Smooth muscle cell (in vitro differentiated cells): Measurements from ENCODE around the gene SPRED2. TPM values are rescaled to one million over a fixed set of nuclear protein-coding genes. Genes with fewer than 3 reads are reported as not detected.
A peak's percentile ranks its signal among the peaks of the same experiment; 100 is the strongest.

Experiments
- DNase-seq: peaks from one replicate; lab custom pipeline; 2025; ENCODE audit not compliant: unreplicated experiment; lab: John Stamatoyannopoulos, UW
- H2AFZ ChIP-seq: fragments of 200-600 bp; sonication (generic); 2 replicates; pipeline ENCODE4 v1.6.0; 2016; ENCODE audit warnings: antibody characterized with exemption, low read depth, mild to moderate bottlenecking
- H3F3A ChIP-seq: fragments of 200-600 bp; sonication (generic); 2 replicates; pipeline ENCODE4 v1.6.0; 2017; ENCODE audit warnings: antibody characterized with exemption, low read depth
- H3K27ac ChIP-seq: fragments of 200-600 bp; sonication (generic); 2 replicates; pipeline ENCODE4 v1.5.1; 2016; ENCODE audit warnings: low read depth, mild to moderate bottlenecking
- H3K27me3 ChIP-seq: fragments of 200-600 bp; sonication (generic); 2 replicates; pipeline ENCODE4 v1.6.1; 2016; ENCODE audit warnings: low read depth, mild to moderate bottlenecking
- H3K36me3 ChIP-seq: fragments of 200-600 bp; sonication (generic); 2 replicates; pipeline ENCODE4 v1.5.1; 2016; ENCODE audit warnings: low read depth
- H3K4me1 ChIP-seq: fragments of 200-600 bp; sonication (generic); 2 replicates; pipeline ENCODE4 v1.5.1; 2016; ENCODE audit warnings: low read depth
- H3K4me2 ChIP-seq: fragments of 200-600 bp; sonication (generic); 2 replicates; pipeline ENCODE4 v1.6.0; 2016; ENCODE audit warnings: mild to moderate bottlenecking
- H3K4me3 ChIP-seq: fragments of 200-600 bp; sonication (generic); 2 replicates; pipeline ENCODE4 v1.5.1; 2016; ENCODE audit warnings: mild to moderate bottlenecking
- H3K79me2 ChIP-seq: fragments of 200-600 bp; sonication (generic); 2 replicates; pipeline ENCODE4 v1.6.0; 2016; ENCODE audit warnings: low read depth, mild to moderate bottlenecking
- H3K9ac ChIP-seq: fragments of 200-600 bp; sonication (generic); 2 replicates; pipeline ENCODE4 v1.6.0; 2016; ENCODE audit warnings: low read depth
- H3K9me3 ChIP-seq: fragments of 200-600 bp; sonication (generic); replicated peaks from 2 replicates; pipeline ENCODE4 v1.5.1; 2016; ENCODE audit warnings: low read depth
- H4K20me1 ChIP-seq: fragments of 200-600 bp; sonication (generic); 2 replicates; pipeline ENCODE4 v1.6.0; 2016; ENCODE audit warnings: low read depth
- CTCF ChIP-seq: fragments of 200-600 bp; sonication (generic); IDR thresholded peaks from 2 replicates; pipeline ENCODE4 v1.5.1; 2017; ENCODE audit warnings: borderline replicate concordance, mild to moderate bottlenecking, antibody characterized with exemption; ENCODE audit not compliant: insufficient read depth, poor library complexity, severe bottlenecking
- WGBS: methylation state at CpG from one replicate; pipeline ENCODE4 v1.1.7; 2016; ENCODE audit warnings: low lambda C conversion rate; 5-methylcytosine and 5-hydroxymethylcytosine counted together
- polyA plus RNA-seq: library from polyadenylated mRNA; unstranded; fragments of >200 nt; fragmentation: Nextera tagmentation; extraction: Ambion mirVana; gene quantifications from 2 replicates; pipeline ENCODE4 v1.2.1, GENCODE V29; 2016
- total RNA-seq: library from RNA; depleted of rRNA; stranded (reverse); fragments of >200 nt; gene quantifications from 2 replicates; pipeline ENCODE4 v1.2.3, GENCODE V29; 2014

SPRED2 gene
- total and polyA plus RNA-seq, 2 experiments from 2014 or later = 18.3 to 23.7 TPM

GRCh38 chr2:65275141-65275915 is 157.1 kb downstream of the SPRED2 start:
- peak overlapping the region; percentile 41 for H3K27ac ChIP-seq
- no peak overlapping the region for H3K9ac ChIP-seq
- no peaks in the 10 kb centered on the region for H3K27me3 ChIP-seq
- H3K4me2 ChIP-seq = no peak overlapping the region
- no peaks in the 10 kb centered on the region for H4K20me1 ChIP-seq
- H3K4me1 ChIP-seq = peaks cover 39% of the 10 kb centered on the region
- H3K79me2 ChIP-seq = no peaks in the 10 kb centered on the region
- peaks cover 35% of the 10 kb centered on the region for H3F3A ChIP-seq
- WGBS = 45% methylated on average over 4 of the region's 4 CpGs
- H3K4me3 ChIP-seq = no peak overlapping the region
- peaks cover 5% of the 10 kb centered on the region for H3K36me3 ChIP-seq
- TF ChIP-seq CTCF = no peak
- H2AFZ ChIP-seq = no peak overlapping the region
- H3K9me3 ChIP-seq = no peaks in the 10 kb centered on the region
- no peak for DNase-seq

- no peak for TF ChIP-seq CTCF
- Histone ChIP-seq H3K27me3 (no peaks in the 10 kb centered on the region), H4K20me1 (peaks cover 4% of the 10 kb centered on the region), H3K4me2 (no peak overlapping the region), H3K9ac (no peak overlapping the region), H3K36me3 (peaks cover 5% of the 10 kb centered on the region), H2AFZ (no peak overlapping the region), H3K27ac (no peak overlapping the region), H3K4me3 (no peak overlapping the region), H3K4me1 (peaks cover 31% of the 10 kb centered on the region), H3K9me3 (no peaks in the 10 kb centered on the region), H3F3A (peaks cover 32% of the 10 kb centered on the region), H3K79me2 (no peaks in the 10 kb centered on the region)
- 95% methylated on average over 8 of the region's 8 CpGs for WGBS
- DNase-seq = no peak
These were observed 159.1 kb downstream of the SPRED2 start for GRCh38 chr2:65273344-65273743.

GRCh38 chr2:65268957-65269356 is 163.4 kb downstream of the SPRED2 start:
- Histone ChIP-seq H2AFZ (no peak overlapping the region), H3K79me2 (peaks cover 11% of the 10 kb centered on the region), H3K36me3 (peaks cover 5% of the 10 kb centered on the region), H3K27me3 (no peaks in the 10 kb centered on the region), H3K9ac (no peak overlapping the region), H4K20me1 (peaks cover 36% of the 10 kb centered on the region), H3K4me3 (no peak overlapping the region), H3K4me1 (no peaks in the 10 kb centered on the region), H3K27ac (no peak overlapping the region), H3K4me2 (no peak overlapping the region), H3K9me3 (no peaks in the 10 kb centered on the region), H3F3A (peaks cover 9% of the 10 kb centered on the region)
- no peak for TF ChIP-seq CTCF
- WGBS = 87% methylated on average over 4 of the region's 4 CpGs
- no peak for DNase-seq

- no peak for DNase-seq
- no peak overlapping the region for H3K4me3 ChIP-seq
- peaks cover 2% of the 10 kb centered on the region for H3F3A ChIP-seq
- H2AFZ ChIP-seq = no peak overlapping the region
- no peak overlapping the region for H3K4me2 ChIP-seq
- H3K36me3 ChIP-seq = peaks cover 5% of the 10 kb centered on the region
- no peaks in the 10 kb centered on the region for H3K4me1 ChIP-seq
- H4K20me1 ChIP-seq = peaks cover 48% of the 10 kb centered on the region
- no peak overlapping the region for H3K27ac ChIP-seq
- peaks cover 15% of the 10 kb centered on the region for H3K79me2 ChIP-seq
- no peaks in the 10 kb centered on the region for H3K27me3 ChIP-seq
- no peak overlapping the region for H3K9ac ChIP-seq
- H3K9me3 ChIP-seq = no peaks in the 10 kb centered on the region
- 95% methylated on average over 1 of the region's 1 CpG for WGBS
- no peak for TF ChIP-seq CTCF
These were observed 165.4 kb downstream of the SPRED2 start for GRCh38 chr2:65267008-65267407.
